GM12878 (cell line): ENCODE results near the gene SIRT2. TPM values are rescaled to one million over a fixed set of nuclear protein-coding genes. Genes with fewer than 3 reads are reported as not detected.
A peak's percentile ranks its signal among the peaks of the same experiment; 100 is the strongest.

ENCODE experiments used
- ATAC-seq: fragments of 200-7000 bp; cut with Tn5 transposase; 3 replicates; pipeline ENCODE4 v1.9.1; 2020; ENCODE audit warnings: mild to moderate bottlenecking, moderate library complexity
- BruUV-seq: library from RNA; stranded (reverse); fragments of 400-500 nt; replicated peaks from 2 replicates; lab custom pipeline; 2021; lab: Mats Ljungman, UMichigan
- CTCF ChIA-PET: fragments of 300-600 bp; sonication (Branson Sonifier 250); formaldehyde crosslinking; extraction: SDS; loops from one replicate; lab custom pipeline; 2021; ENCODE audit warnings: inconsistent platforms; lab: Yijun Ruan, JAX
- POLR2A ChIA-PET: fragments of 350-600 bp; formaldehyde crosslinking; extraction: SDS; loops from one replicate; lab custom pipeline; 2021; ENCODE audit warnings: inconsistent platforms; lab: Charles Lee
- RAD21 ChIA-PET: fragments of 300-600 bp; sonication (Branson Sonifier 250); formaldehyde crosslinking; loops from one replicate; lab custom pipeline; 2023; ENCODE audit warnings: antibody characterized with exemption; ENCODE audit not compliant: unreplicated experiment; lab: Charles Lee
- SMC1A ChIA-PET: fragments of 300-600 bp; sonication (Branson Sonifier 250); formaldehyde crosslinking; loops from one replicate; lab custom pipeline; 2023; ENCODE audit not compliant: unreplicated experiment, uncharacterized antibody; lab: Charles Lee
- DNase-seq: peaks from one replicate; pipeline ENCODE4 v3.0.0-alpha.2; 2011; ENCODE audit warnings: low read depth, low spot score
- FAIRE-seq: peaks from 3 replicates; lab custom pipeline; 2011; peaks lifted over from hg19 to GRCh38; lab: Jason Lieb, UNC
- H2AFZ ChIP-seq: 2 replicates; pipeline ENCODE4 v1.6.0; 2011; ENCODE audit warnings: low read depth, low read length, control low read depth; ENCODE audit not compliant: control insufficient read depth
- H3K27ac ChIP-seq: 2 replicates; pipeline ENCODE4 v1.5.1; 2011; ENCODE audit warnings: control low read depth; ENCODE audit not compliant: control insufficient read depth, insufficient read depth
- H3K27me3 ChIP-seq, 2 experiments: replicated peaks in 1 of 2; 2 replicates each; pipeline versions ENCODE4 v1.6.0 to v1.6.1; 2011; ENCODE audit warnings: low read length in 1 of 2; ENCODE audit not compliant: control insufficient read depth in 2 of 2, insufficient read depth in 2 of 2
- H3K36me3 ChIP-seq, 2 experiments: 2 replicates each; pipeline ENCODE4 v1.5.1; 2011; ENCODE audit warnings: low read length in 1 of 2; ENCODE audit not compliant: control insufficient read depth in 2 of 2, insufficient read depth in 2 of 2
- H3K4me1 ChIP-seq: 2 replicates; pipeline ENCODE4 v1.6.1; 2011; ENCODE audit warnings: mild to moderate bottlenecking, low read length, moderate library complexity, mixed read lengths; ENCODE audit not compliant: control insufficient read depth, insufficient read depth
- H3K4me2 ChIP-seq: 2 replicates; pipeline ENCODE4 v1.6.0; 2011; ENCODE audit warnings: control low read depth; ENCODE audit not compliant: control insufficient read depth, insufficient read depth
- H3K4me3 ChIP-seq: fragments of 200-600 bp; sonication (generic); 2 replicates; pipeline ENCODE4 v1.5.1; 2016
- H3K79me2 ChIP-seq: 2 replicates; pipeline ENCODE4 v1.6.0; 2011; ENCODE audit warnings: low read length; ENCODE audit not compliant: control insufficient read depth, insufficient read depth
- H3K9ac ChIP-seq: 2 replicates; pipeline ENCODE4 v1.8.0; 2011; ENCODE audit warnings: low read length, control low read depth, mixed read lengths; ENCODE audit not compliant: control insufficient read depth, insufficient read depth
- H3K9me3 ChIP-seq: replicated peaks from 3 replicates; pipeline ENCODE4 v1.5.1; 2011; ENCODE audit warnings: mild to moderate bottlenecking, low read length; ENCODE audit not compliant: control insufficient read depth, insufficient read depth
- H4K20me1 ChIP-seq: 2 replicates; pipeline ENCODE4 v1.6.0; 2011; ENCODE audit not compliant: control insufficient read depth, insufficient read depth
- BRCA1 ChIP-seq: IDR thresholded peaks from 2 replicates; pipeline ENCODE4 v1.6.1; 2011; ENCODE audit warnings: low read depth, low read length, improper control_type of control experiment
- CHD2 ChIP-seq: IDR thresholded peaks from 2 replicates; pipeline ENCODE4 v1.6.1; 2011; ENCODE audit warnings: low read depth, low read length, improper control_type of control experiment, borderline replicate concordance
- E2F8 ChIP-seq: fragments of 450-650 bp; IDR thresholded peaks from 2 replicates; pipeline ENCODE4 v1.6.1; 2018; ENCODE audit warnings: mild to moderate bottlenecking, low read depth, moderate library complexity; ENCODE audit not compliant: partially characterized antibody
- E4F1 ChIP-seq: fragments of 450-650 bp; IDR thresholded peaks from 2 replicates; pipeline ENCODE4 v1.6.1; 2018; ENCODE audit warnings: borderline replicate concordance, mild to moderate bottlenecking; ENCODE audit not compliant: partially characterized antibody
- FOS ChIP-seq: IDR thresholded peaks from 3 replicates; pipeline ENCODE4 v1.6.1; 2011; ENCODE audit warnings: borderline replicate concordance; ENCODE audit not compliant: insufficient read length; ENCODE audit errors: extremely low read depth
- KAT2A ChIP-seq: conservative IDR thresholded peaks from 2 replicates; pipeline ENCODE4 v1.6.1; 2011; ENCODE audit warnings: low read depth, low read length; ENCODE audit not compliant: control insufficient read depth
- MEF2B ChIP-seq: fragments of 450-650 bp; IDR thresholded peaks from 2 replicates; pipeline ENCODE4 v1.6.1; 2018; ENCODE audit warnings: mild to moderate bottlenecking, moderate library complexity; ENCODE audit not compliant: partially characterized antibody, poor library complexity, severe bottlenecking
- NFIC ChIP-seq: IDR thresholded peaks from 2 replicates; pipeline ENCODE4 v1.6.1; 2012; ENCODE audit warnings: low read depth, mild to moderate bottlenecking, inconsistent platforms, low read length, moderate library complexity
- RAD21 ChIP-seq: IDR thresholded peaks from 2 replicates; pipeline ENCODE4 v1.6.1; 2011; ENCODE audit warnings: mild to moderate bottlenecking, low read depth, low read length, moderate library complexity; ENCODE audit not compliant: insufficient read depth
- ZNF687 ChIP-seq: fragments of 450-650 bp; IDR thresholded peaks from 2 replicates; pipeline ENCODE4 v1.6.1; 2017; ENCODE audit warnings: mild to moderate bottlenecking, moderate library complexity
- WGBS: methylation state at CpG from one replicate; pipeline ENCODE4 v1.1.6; 2016; ENCODE audit warnings: low lambda C conversion rate; ENCODE audit not compliant: insufficient replicate concordance, insufficient coverage; ENCODE audit errors: missing lambda C conversion rate; 5-methylcytosine and 5-hydroxymethylcytosine counted together
- in situ Hi-C: fragments of 300-500 bp; cut with MboI; formaldehyde crosslinking; loops from 9 replicates; pipeline ENCODE4 v1.14.3; 2018; ENCODE audit warnings: mixed read lengths
- intact Hi-C: fragments of 100-400 bp; cut with micrococcal nuclease; formaldehyde crosslinking; loops from one replicate; pipeline ENCODE4 v1.14.2; 2022; ENCODE audit not compliant: unreplicated experiment
- polyA plus RNA-seq, 11 experiments: library from polyadenylated mRNA; depleted of rRNA in 4 of 11; unstranded in 6 of 11; stranded (reverse) in 5 of 11; fragments of >200 nt; fragmentation: Nextera tagmentation in 4 of 11; fragmentation: Illumina TruSeq in 1 of 11; extraction: Ambion mirVana in 4 of 11; extraction: Trizol in 1 of 11; gene quantifications; 1 replicate in 1 of 11; 2 replicates in 10 of 11; pipeline versions ENCODE4 v1.2.1 to v1.2.3, GENCODE V29; 2011 to 2016; ENCODE audit warnings: inconsistent platforms in 2 of 11, missing spikeins in 2 of 11, low read depth in 1 of 11
- total RNA-seq, 4 experiments: library from RNA; depleted of rRNA in 3 of 4; stranded (reverse); fragments of >200 nt in 3 of 4; fragmentation: Illumina TruSeq in 1 of 4; extraction: Trizol in 1 of 4; gene quantifications; 2 replicates each; pipeline versions ENCODE4 v1.2.1 to v1.2.3, GENCODE V29; 2013 to 2021

Gene SIRT2
- total and polyA plus RNA-seq, 10 of the 15 experiments (the other 5 are each of a cell fraction or from before 2014, with no cell fraction given) = 1.4 to 38.7 (median 24.1) TPM

GRCh38 chr19:38833092-38833425, 66.4 kb downstream of the SIRT2 start (continued):
- TF ChIP-seq ZNF687 = no peak

- RAD21 ChIA-PET = interaction anchor here (0.6 to 2.2 kb wide), 16 partner anchors 11 to 429 kb away, joined by 3 to 21 read pairs (median 6); partner anchors contain the start of genes ACTN4, FAM98C, MAP4K1 and MRPS12
- Histone ChIP-seq H3K4me3 (peak overlapping the region; percentile 75), H3K9ac (peak overlapping the region; percentile 94)
- TF ChIP-seq NFIC (no peak), MEF2B (no peak), FOS (no peak), KAT2A (no peak), BRCA1 (no peak), CHD2 (no peak), RAD21 (no peak), E4F1 (no peak), E2F8 (no peak)
Measured at GRCh38 chr19:38831142-38831605, 68.2 kb downstream of the SIRT2 start.

More at GRCh38 chr19:38831142-38831605, 68.2 kb downstream of the SIRT2 start:
- Histone ChIP-seq H3K4me2 (peak overlapping the region; percentile 87), H3K79me2 (peaks cover 11% of the 10 kb centered on the region), H3K4me1 (no peaks in the 10 kb centered on the region; the same call in 1 of the 2 replicates), H3K9me3 (no peaks in the 10 kb centered on the region), H3K36me3 (peaks cover 3 to 4% of the 10 kb centered on the region in 2 experiments; a peak in 3 of 4 replicates), H3K27ac (peak overlapping the region; percentile 95), H4K20me1 (no peaks in the 10 kb centered on the region), H2AFZ (peak overlapping the region; percentile 96), H3K27me3 (no peaks in the 10 kb centered on the region)
- ChIA-PET SMC1A (interaction anchor here (0.6 to 3.0 kb wide), 11 partner anchors 15 to 318 kb away, joined by 3 to 14 read pairs (median 4); partner anchors contain the start of genes NFKBIB and SIRT2), CTCF (interaction anchor here (0.6 to 2.6 kb wide), 9 partner anchors 17 to 426 kb away, joined by 3 to 14 read pairs (median 5); partner anchors contain the start of genes MRPS12, NFKBIB and SARS2), POLR2A (interaction anchor here (0.7 to 6.1 kb wide), 12 partner anchors 11 to 491 kb away, joined by 3 to 43 read pairs (median 6); partner anchors contain the start of genes ACTN4, MRPS12, RINL and SARS2)
- 1% methylated on average over 16 of the region's 16 CpGs for WGBS
- ATAC-seq = peak; percentile 91
- DNase-seq = no peak
- FAIRE-seq = peak; percentile 75
- in situ Hi-C loops = no loop called here
- intact Hi-C loops = loop anchor here (10.0 kb wide), 2 partner anchors 54 to 286 kb away; no protein-coding TSS in a partner anchor
- BruUV-seq = TSS peak; percentile 87
